HG03565 (cell line): Measurements from ENCODE around the gene SMARCA4.
"Not testable (repeated sequence)": the region's sequence is repeated elsewhere in the genome, so short reads cannot be mapped to it uniquely, and the experiment has no call there.

Experiments
- ATAC-seq: cut with Tn5 transposase; IDR thresholded peaks from one replicate; pipeline ENCODE4 v1.9.1; 2021; ENCODE audit warnings: mild to moderate bottlenecking, moderate library complexity; ENCODE audit not compliant: unreplicated experiment

Gene SMARCA4

GRCh38 chr19:10975374-10976130, 14.7 kb downstream of the SMARCA4 start:
- ATAC-seq, result no peak

- no peak for ATAC-seq
Measured at GRCh38 chr19:10976131-10976892, 15.5 kb downstream of the SMARCA4 start.

GRCh38 chr19:10977742-10978092, 16.9 kb downstream of the SMARCA4 start:
- ATAC-seq, result no peak

GRCh38 chr19:10979951-10980381, 19.1 kb downstream of the SMARCA4 start:
- ATAC-seq, result no peak

GRCh38 chr19:10981252-10981895, 20.5 kb downstream of the SMARCA4 start:
- no peak for ATAC-seq

GRCh38 chr19:10983026-10983425, 22.2 kb downstream of the SMARCA4 start:
- ATAC-seq, result no peak

- ATAC-seq, result no peak
Measured at GRCh38 chr19:10984166-10984735, 23.4 kb downstream of the SMARCA4 start.

- ATAC-seq, result no peak
Measured at GRCh38 chr19:10985502-10985901, 24.7 kb downstream of the SMARCA4 start.

GRCh38 chr19:10986301-10987127, 25.7 kb downstream of the SMARCA4 start:
- ATAC-seq, result no peak

- no peak for ATAC-seq
Measured at GRCh38 chr19:10987571-10988297, 26.9 kb downstream of the SMARCA4 start.

- ATAC-seq, result no peak
Measured at GRCh38 chr19:10988380-10988779, 27.6 kb downstream of the SMARCA4 start.

- ATAC-seq, result no peak
Measured at GRCh38 chr19:10988921-10989320, 28.1 kb downstream of the SMARCA4 start.

GRCh38 chr19:10991076-10991475, 30.2 kb downstream of the SMARCA4 start:
- ATAC-seq, result no peak

- no peak for ATAC-seq
Measured at GRCh38 chr19:10991521-10992081, 30.8 kb downstream of the SMARCA4 start.

- not testable (repeated sequence) for ATAC-seq
Measured at GRCh38 chr19:10992174-10992573, 31.3 kb downstream of the SMARCA4 start.

GRCh38 chr19:10995926-10996600, 35.2 kb downstream of the SMARCA4 start:
- ATAC-seq, result no peak

- no peak for ATAC-seq
Measured at GRCh38 chr19:10998045-10998533, 37.3 kb downstream of the SMARCA4 start.

GRCh38 chr19:10998666-10999065, 37.8 kb downstream of the SMARCA4 start:
- ATAC-seq, result no peak

- ATAC-seq, result no peak
Measured at GRCh38 chr19:11005521-11005920, 44.7 kb downstream of the SMARCA4 start.
